ENCODE results near the gene STT3B. TPM values are rescaled to one million over a fixed set of nuclear protein-coding genes. Genes with fewer than 3 reads are reported as not detected.

Gene STT3B
- total RNA-seq, 6 experiments from 2014 or later: 53.8 to 70.9 (median 65.1) TPM

GRCh38 chr3:31546162-31546561, 13.4 kb downstream of the STT3B start:
- TF ChIP-seq POLR2A (IDR thresholded peaks at IDR 0.05): no peak
- TF ChIP-seq CTCF (IDR thresholded peaks at IDR 0.05): no peak
- no CpG with 5 or more reads among the region's 1 CpG for WGBS (ENCODE audit: insufficient coverage, low coverage, low lambda C conversion rate, missing lambda C conversion rate)
- H3K4me3 ChIP-seq: no peak overlapping the region
- peaks cover 0 to 29% (median 5%) of the 10 kb centered on the region in 4 donors for H3K4me1 ChIP-seq
- intact Hi-C loops (cut with DNase I): no loop called here
- H3K36me3 ChIP-seq: no peaks in the 10 kb centered on the region
- H3K9me3 ChIP-seq: no peaks in the 10 kb centered on the region
- H3K27ac ChIP-seq: no peak overlapping the region
- DNase-seq (no peak), ATAC-seq (no peak)
- no peaks in the 10 kb centered on the region for H3K27me3 ChIP-seq

GRCh38 chr3:31546725-31547124, 14.0 kb downstream of the STT3B start:
- Histone ChIP-seq H3K4me1 (peaks cover 0 to 30% (median 7%) of the 10 kb centered on the region in 4 donors), H3K9me3 (no peaks in the 10 kb centered on the region), H3K36me3 (no peaks in the 10 kb centered on the region), H3K27me3 (no peaks in the 10 kb centered on the region), H3K4me3 (no peak overlapping the region), H3K27ac (no peak overlapping the region)
- WGBS (ENCODE audit: insufficient coverage, low coverage, low lambda C conversion rate, missing lambda C conversion rate): 55% methylated on average over 1 of the region's 1 CpG
- intact Hi-C loops (cut with DNase I): no loop called here
- TF ChIP-seq CTCF (IDR thresholded peaks at IDR 0.05) (no peak), POLR2A (IDR thresholded peaks at IDR 0.05) (no peak)
- ATAC-seq (no peak), DNase-seq (no peak)

GRCh38 chr3:31550452-31551251, 17.9 kb downstream of the STT3B start:
- Histone ChIP-seq H3K9me3 (no peaks in the 10 kb centered on the region), H3K27me3 (no peaks in the 10 kb centered on the region), H3K36me3 (no peaks in the 10 kb centered on the region), H3K4me1 (peaks cover 0 to 20% (median 5%) of the 10 kb centered on the region in 4 donors), H3K27ac (no peak overlapping the region), H3K4me3 (no peak overlapping the region)
- TF ChIP-seq POLR2A (IDR thresholded peaks at IDR 0.05): no peak
- peak; percentile 51 to 73 (median 68) for TF ChIP-seq CTCF (IDR thresholded peaks at IDR 0.05)
- WGBS (ENCODE audit: insufficient coverage, low coverage, low lambda C conversion rate, missing lambda C conversion rate): 7% methylated on average over 2 of the region's 2 CpGs
- intact Hi-C loops (cut with DNase I): no loop called here
- ATAC-seq (peak; percentile 73 to 86 (median 83)), DNase-seq (no peak)

- Histone ChIP-seq H3K27me3 (no peaks in the 10 kb centered on the region), H3K4me3 (no peak overlapping the region), H3K27ac (no peak overlapping the region), H3K4me1 (peaks cover 0 to 16% (median 5%) of the 10 kb centered on the region in 4 donors), H3K9me3 (no peaks in the 10 kb centered on the region), H3K36me3 (no peaks in the 10 kb centered on the region)
- WGBS (ENCODE audit: insufficient coverage, low coverage, low lambda C conversion rate, missing lambda C conversion rate): 95% methylated on average over 2 of the region's 2 CpGs
- no peak for DNase-seq
- intact Hi-C loops (cut with DNase I): no loop called here
- peak in 1 of 4 donors; percentile 23 for ATAC-seq
- TF ChIP-seq CTCF (IDR thresholded peaks at IDR 0.05) (no peak), POLR2A (IDR thresholded peaks at IDR 0.05) (no peak)
These were observed 18.9 kb downstream of the STT3B start for GRCh38 chr3:31551646-31552045.

Data from right lobe of liver (tissue), 6 donors.